Effector memory CD4-positive, alpha-beta T cell (primary cell): ENCODE measurements around the gene PTPRN2.

ENCODE experiments used
- DNase-seq, 3 donors: peaks; one replicate each; pipeline ENCODE4 v3.0.0-alpha.2; 2020
- H3K27ac ChIP-seq: 2 replicates; pipeline ENCODE4 v1.7.0; 2013; ENCODE audit warnings: mild to moderate bottlenecking, low read length, moderate library complexity; ENCODE audit not compliant: insufficient read depth, poor library complexity, severe bottlenecking
- H3K27me3 ChIP-seq: replicated peaks from 2 replicates; pipeline ENCODE4 v1.7.0; 2013; ENCODE audit warnings: mild to moderate bottlenecking, low read length; ENCODE audit not compliant: insufficient read depth, control insufficient read depth, poor library complexity, severe bottlenecking
- H3K36me3 ChIP-seq: 2 replicates; pipeline ENCODE4 v1.7.0; 2013; ENCODE audit warnings: mild to moderate bottlenecking, low read length, moderate library complexity; ENCODE audit not compliant: control insufficient read depth, insufficient read depth
- H3K4me1 ChIP-seq: 2 replicates; pipeline ENCODE4 v1.7.0; 2013; ENCODE audit warnings: low read length, mild to moderate bottlenecking; ENCODE audit not compliant: control insufficient read depth, insufficient read depth, poor library complexity, severe bottlenecking
- H3K4me3 ChIP-seq: 2 replicates; pipeline ENCODE4 v1.7.0; 2013; ENCODE audit warnings: low read length, low read depth, mild to moderate bottlenecking; ENCODE audit not compliant: insufficient read depth, poor library complexity, severe bottlenecking
- H3K9me3 ChIP-seq: 2 replicates; pipeline ENCODE4 v1.7.0; 2013; ENCODE audit warnings: mild to moderate bottlenecking, low read length, moderate library complexity; ENCODE audit not compliant: control insufficient read depth

PTPRN2 gene

GRCh38 chr7:157792241-157793086 lies 795.2 kb downstream of the PTPRN2 start:
- no peak for DNase-seq
- H3K4me1 ChIP-seq, result no peaks in the 10 kb centered on the region
- no peak overlapping the region for H3K27ac ChIP-seq
- H3K27me3 ChIP-seq, result no peaks in the 10 kb centered on the region
- no peaks in the 10 kb centered on the region for H3K9me3 ChIP-seq
- H3K4me3 ChIP-seq, result no peak overlapping the region
- H3K36me3 ChIP-seq, result no peaks in the 10 kb centered on the region

GRCh38 chr7:157791666-157792065 lies 796.0 kb downstream of the PTPRN2 start:
- Histone ChIP-seq H3K27me3 (no peaks in the 10 kb centered on the region), H3K9me3 (no peaks in the 10 kb centered on the region), H3K4me1 (no peaks in the 10 kb centered on the region), H3K4me3 (no peak overlapping the region), H3K36me3 (no peaks in the 10 kb centered on the region), H3K27ac (no peak overlapping the region)
- no peak for DNase-seq

- Histone ChIP-seq H3K4me3 (no peak overlapping the region), H3K36me3 (no peaks in the 10 kb centered on the region), H3K27ac (no peak overlapping the region), H3K9me3 (no peaks in the 10 kb centered on the region), H3K27me3 (no peaks in the 10 kb centered on the region), H3K4me1 (no peaks in the 10 kb centered on the region)
- no peak for DNase-seq
Measured at GRCh38 chr7:157791261-157791660, 796.4 kb downstream of the PTPRN2 start.

- no peak overlapping the region for H3K4me3 ChIP-seq
- H3K36me3 ChIP-seq, result no peaks in the 10 kb centered on the region
- H3K27ac ChIP-seq, result no peak overlapping the region
- H3K27me3 ChIP-seq, result no peaks in the 10 kb centered on the region
- H3K4me1 ChIP-seq, result no peaks in the 10 kb centered on the region
- DNase-seq, result no peak
- H3K9me3 ChIP-seq, result no peaks in the 10 kb centered on the region
Measured at GRCh38 chr7:157789942-157790341, 797.7 kb downstream of the PTPRN2 start.

- Histone ChIP-seq H3K4me3 (no peak overlapping the region), H3K4me1 (no peaks in the 10 kb centered on the region), H3K27me3 (no peaks in the 10 kb centered on the region), H3K36me3 (no peaks in the 10 kb centered on the region), H3K27ac (no peak overlapping the region), H3K9me3 (no peaks in the 10 kb centered on the region)
- DNase-seq, result no peak
Measured at GRCh38 chr7:157789094-157789493, 798.5 kb downstream of the PTPRN2 start.

GRCh38 chr7:157788573-157788972 lies 799.0 kb downstream of the PTPRN2 start:
- no peak overlapping the region for H3K27ac ChIP-seq
- no peaks in the 10 kb centered on the region for H3K36me3 ChIP-seq
- H3K4me3 ChIP-seq, result no peak overlapping the region
- no peaks in the 10 kb centered on the region for H3K4me1 ChIP-seq
- H3K27me3 ChIP-seq, result no peaks in the 10 kb centered on the region
- H3K9me3 ChIP-seq, result no peaks in the 10 kb centered on the region
- no peak for DNase-seq

- H3K9me3 ChIP-seq, result no peaks in the 10 kb centered on the region
- H3K4me1 ChIP-seq, result no peaks in the 10 kb centered on the region
- H3K4me3 ChIP-seq, result no peak overlapping the region
Measured at GRCh38 chr7:157787275-157787701, 800.3 kb downstream of the PTPRN2 start.

GRCh38 chr7:157786375-157787274 lies 801.0 kb downstream of the PTPRN2 start:
- DNase-seq, result no peak
- Histone ChIP-seq H3K27ac (no peak overlapping the region), H3K4me3 (no peak overlapping the region), H3K27me3 (no peaks in the 10 kb centered on the region), H3K9me3 (no peaks in the 10 kb centered on the region), H3K36me3 (no peaks in the 10 kb centered on the region), H3K4me1 (no peaks in the 10 kb centered on the region)

More at GRCh38 chr7:157787275-157787701, 800.3 kb downstream of the PTPRN2 start:
- no peaks in the 10 kb centered on the region for H3K36me3 ChIP-seq
- no peak overlapping the region for H3K27ac ChIP-seq
- DNase-seq, result no peak
- H3K27me3 ChIP-seq, result no peaks in the 10 kb centered on the region

- H3K4me3 ChIP-seq, result no peak overlapping the region
- H3K9me3 ChIP-seq, result no peaks in the 10 kb centered on the region
- H3K27ac ChIP-seq, result no peak overlapping the region
- no peaks in the 10 kb centered on the region for H3K4me1 ChIP-seq
- no peaks in the 10 kb centered on the region for H3K36me3 ChIP-seq
- H3K27me3 ChIP-seq, result no peaks in the 10 kb centered on the region
- DNase-seq, result no peak
Measured at GRCh38 chr7:157785486-157786186, 802.0 kb downstream of the PTPRN2 start.
